K562 (cell line): ENCODE measurements around the gene AHI1. TPM values are rescaled to one million over a fixed set of nuclear protein-coding genes. Genes with fewer than 3 reads are reported as not detected.

ENCODE experiments used
- ATAC-seq: fragments of 200-7000 bp; cut with Tn5 transposase; 3 replicates; pipeline ENCODE4 v1.9.1; 2020; ENCODE audit warnings: moderate library complexity
- BruUV-seq: library from RNA; stranded (reverse); fragments of 400-500 nt; replicated peaks from 2 replicates; lab custom pipeline; 2021; lab: Mats Ljungman, UMichigan
- CTCF ChIA-PET: fragments of 300-600 bp; formaldehyde crosslinking; extraction: SDS; loops from one replicate; lab custom pipeline; 2021; ENCODE audit warnings: low intra/inter-chr PET ratio; lab: Yijun Ruan, JAX
- POLR2A ChIA-PET: fragments of 300-600, 350-650 bp; sonication (Branson Sonifier 250); formaldehyde crosslinking; extraction: SDS; loops from one replicate; lab custom pipeline; 2021; ENCODE audit warnings: antibody characterized with exemption, inconsistent platforms; lab: Yijun Ruan, JAX
- DNase-seq, 4 experiments: peaks; one replicate each; pipeline versions ENCODE4 v3.0.0 to v3.0.0-alpha.2; 2011 to 2018; ENCODE audit warnings: low spot score in 3 of 4, mixed read lengths in 3 of 4; ENCODE audit errors: extremely low read depth in 1 of 4
- FAIRE-seq: peaks from 2 replicates; lab custom pipeline; 2011; peaks lifted over from hg19 to GRCh38; lab: Jason Lieb, UNC
- H2AFZ ChIP-seq: 2 replicates; pipeline ENCODE4 v1.6.0; 2011; ENCODE audit warnings: low read depth, low read length, control low read depth, inconsistent platforms
- H3K27ac ChIP-seq: fragments of 200-600 bp; 3 replicates; pipeline ENCODE4 v1.8.0; 2011; ENCODE audit warnings: low read depth, mild to moderate bottlenecking, control low read depth, inconsistent platforms, low read length, moderate library complexity, mixed read lengths; ENCODE audit errors: extremely low read depth
- H3K27me3 ChIP-seq, 2 experiments: fragments of 300-600 bp in 1 of 2; 2 replicates in 1 of 2; 3 replicates in 1 of 2; pipeline versions ENCODE4 v1.6.0 to v1.8.0; 2011; ENCODE audit warnings: inconsistent platforms in 2 of 2, low read length in 2 of 2, mild to moderate bottlenecking in 1 of 2, mixed read lengths in 1 of 2, moderate library complexity in 1 of 2; ENCODE audit not compliant: control insufficient read depth in 2 of 2, insufficient read depth in 2 of 2
- H3K36me3 ChIP-seq: fragments of 300-600 bp; 3 replicates; pipeline ENCODE4 v1.8.0; 2011; ENCODE audit warnings: mild to moderate bottlenecking, low read length, inconsistent platforms; ENCODE audit not compliant: control insufficient read depth, insufficient read depth
- H3K4me1 ChIP-seq, 2 experiments: fragments of 200-600 bp in 1 of 2; replicated peaks in 1 of 2; 2 replicates in 1 of 2; 3 replicates in 1 of 2; pipeline versions ENCODE4 v1.5.1 to v1.8.0; 2011; ENCODE audit warnings: inconsistent platforms in 2 of 2, low read length in 2 of 2, mild to moderate bottlenecking in 1 of 2, mixed read lengths in 1 of 2, moderate library complexity in 1 of 2; ENCODE audit not compliant: control insufficient read depth in 2 of 2, insufficient read depth in 2 of 2
- H3K4me2 ChIP-seq: 2 replicates; pipeline ENCODE4 v1.6.1; 2011; ENCODE audit warnings: low read length, control low read depth, inconsistent platforms, mixed read lengths; ENCODE audit not compliant: insufficient read depth
- H3K4me3 ChIP-seq: fragments of 200-600 bp; sonication (generic), shearing (Covaris generic); 2 replicates; pipeline ENCODE4 v1.5.1; 2016; ENCODE audit warnings: control low read depth, inconsistent platforms
- H3K79me2 ChIP-seq: fragments of 200-600 bp; 3 replicates; pipeline ENCODE4 v1.8.0; 2011; ENCODE audit warnings: low read length, inconsistent platforms; ENCODE audit not compliant: control insufficient read depth, insufficient read depth
- H3K9ac ChIP-seq, 2 experiments: 2 replicates each; pipeline versions ENCODE4 v1.6.0 to v1.6.1; 2011; ENCODE audit warnings: low read depth in 2 of 2, low read length in 2 of 2, control low read depth in 1 of 2, inconsistent platforms in 1 of 2, mild to moderate bottlenecking in 1 of 2, mixed read lengths in 1 of 2; ENCODE audit not compliant: insufficient read depth in 1 of 2
- H3K9me1 ChIP-seq: one replicate; pipeline ENCODE4 v1.6.0; 2011; ENCODE audit warnings: inconsistent platforms, mild to moderate bottlenecking, low read length, moderate library complexity; ENCODE audit not compliant: control insufficient read depth, insufficient read depth
- H3K9me3 ChIP-seq: replicated peaks from 2 replicates; pipeline ENCODE4 v1.5.1; 2011; ENCODE audit warnings: low read depth, low read length, inconsistent platforms; ENCODE audit not compliant: control insufficient read depth, insufficient read depth
- H4K20me1 ChIP-seq: replicated peaks from 2 replicates; pipeline ENCODE4 v1.6.1; 2011; ENCODE audit warnings: low read length, inconsistent platforms, mixed read lengths; ENCODE audit not compliant: control insufficient read depth, insufficient read depth
- ETS2 ChIP-seq: IDR thresholded peaks from 2 replicates; pipeline ENCODE4 v1.6.1; 2016; ENCODE audit warnings: borderline replicate concordance, missing genetic modification characterization, mild to moderate bottlenecking, moderate library complexity, missing compliant biosample characterization; ENCODE audit not compliant: poor library complexity, severe bottlenecking
- GTF2E2 ChIP-seq: fragments of 200-800 bp; sonication (Bioruptor generic); IDR thresholded peaks from 2 replicates; pipeline ENCODE4 v1.6.1; 2016; ENCODE audit warnings: missing genetic modification characterization, missing compliant biosample characterization
- KLF13 ChIP-seq: fragments of 450-650 bp; IDR thresholded peaks from 2 replicates; pipeline ENCODE4 v1.6.1; 2016; ENCODE audit warnings: missing genetic modification characterization, low read depth, mild to moderate bottlenecking, missing compliant biosample characterization, moderate library complexity, borderline replicate concordance
- MITF ChIP-seq: IDR thresholded peaks from 2 replicates; pipeline ENCODE4 v1.6.1; 2014; ENCODE audit warnings: antibody characterized with exemption
- NR2C1 ChIP-seq, 2 experiments: fragments of 450-650 bp; IDR thresholded peaks; 2 replicates each; pipeline ENCODE4 v1.6.1; 2017; ENCODE audit warnings: mild to moderate bottlenecking in 2 of 2, antibody characterized with exemption in 1 of 2, inconsistent platforms in 1 of 2, missing compliant biosample characterization in 1 of 2, missing genetic modification characterization in 1 of 2
- POLR3A ChIP-seq: IDR thresholded peaks from 2 replicates; pipeline ENCODE4 v1.6.1; 2011; ENCODE audit warnings: borderline replicate concordance, mild to moderate bottlenecking, moderate library complexity; ENCODE audit not compliant: insufficient read length, insufficient read depth; ENCODE audit errors: extremely low read depth
- POU5F1 ChIP-seq: fragments of 150-350 bp; IDR thresholded peaks from 2 replicates; pipeline ENCODE4 v1.6.1; 2014; ENCODE audit warnings: borderline replicate concordance, low read length, low read depth, mild to moderate bottlenecking; ENCODE audit not compliant: partially characterized antibody
- TCF15 ChIP-seq: fragments of 250-450 bp; sonication (Bioruptor Pico); IDR thresholded peaks from 2 replicates; pipeline ENCODE4 v1.8.0; 2022; ENCODE audit warnings: moderate library complexity, mild to moderate bottlenecking, inconsistent platforms
- TOE1 ChIP-seq, 2 experiments: fragments of 450-650 bp in 1 of 2; sonication (generic) in 1 of 2; formaldehyde crosslinking in 1 of 2; IDR thresholded peaks; 2 replicates each; pipeline versions ENCODE4 v1.7.1 to v1.8.0; 2016 to 2022; ENCODE audit warnings: borderline replicate concordance in 2 of 2, mild to moderate bottlenecking in 2 of 2, antibody characterized with exemption in 1 of 2, inconsistent platforms in 1 of 2, low read depth in 1 of 2, missing genetic modification reagents in 1 of 2, moderate library complexity in 1 of 2
- XRCC4 ChIP-seq: IDR thresholded peaks from one replicate; pipeline ENCODE4 v1.6.1; 2011; ENCODE audit not compliant: insufficient read depth, insufficient read length; ENCODE audit errors: extremely low read depth
- ZNF217 ChIP-seq: sonication (generic); formaldehyde crosslinking; IDR thresholded peaks from 2 replicates; pipeline ENCODE4 v1.8.0; 2022; ENCODE audit warnings: mild to moderate bottlenecking, missing genetic modification reagents
- ZNF785 ChIP-seq: fragments of 250-450 bp; sonication (Bioruptor Pico); IDR thresholded peaks from 2 replicates; pipeline ENCODE4 v1.4.0; 2020; ENCODE audit warnings: mild to moderate bottlenecking
- WGBS: fragments of 100-300 bp; shearing (Covaris generic); methylation state at CpG from one replicate; pipeline ENCODE4 v1.1.6; 2016; ENCODE audit warnings: low coverage, mixed read lengths; ENCODE audit not compliant: insufficient coverage; ENCODE audit errors: missing lambda C conversion rate; 5-methylcytosine and 5-hydroxymethylcytosine counted together
- in situ Hi-C: fragments of 300-500 bp; cut with MboI; formaldehyde crosslinking; loops from 4 replicates; pipeline ENCODE4 v1.15.0; 2018; ENCODE audit warnings: inconsistent platforms, mixed read lengths
- intact Hi-C: fragments of 100-400 bp; cut with micrococcal nuclease; formaldehyde crosslinking; loops from 2 replicates; pipeline ENCODE4 v1.14.2; 2022
- polyA plus RNA-seq, 8 experiments: library from polyadenylated mRNA; depleted of rRNA in 4 of 8; stranded (reverse) in 5 of 8; unstranded in 3 of 8; fragments of >200 nt; fragmentation: Nextera tagmentation in 2 of 8; fragmentation: Illumina TruSeq in 1 of 8; extraction: Ambion mirVana in 2 of 8; extraction: Trizol in 1 of 8; gene quantifications; 2 replicates each; pipeline versions ENCODE4 v1.2.1 to v1.2.3, GENCODE V29; 2011 to 2014; ENCODE audit warnings: inconsistent platforms in 1 of 8, missing spikeins in 1 of 8
- total RNA-seq, 7 experiments: library from RNA; depleted of rRNA in 6 of 7; stranded (reverse); fragments of >200 nt in 6 of 7; fragmentation: Illumina TruSeq in 2 of 7; extraction: Trizol in 2 of 7; gene quantifications; 2 replicates each; pipeline versions ENCODE4 v1.2.1 to v1.2.3, GENCODE V29; 2011 to 2021; ENCODE audit warnings: low replicate concordance in 1 of 7
- TF ChIP-seq, protein P1 (sequence below), 2 experiments: fragments of 450-650 bp; IDR thresholded peaks; 2 replicates each; pipeline ENCODE4 v1.6.1; 2018; ENCODE audit warnings: mild to moderate bottlenecking in 2 of 2, low read depth in 1 of 2; ENCODE audit not compliant: partially characterized antibody in 2 of 2

AHI1 gene
- total and polyA plus RNA-seq, 9 of the 15 experiments (the other 6 are each of a cell fraction or from before 2014, with no cell fraction given), result 24.7 to 54.9 (median 32.2) TPM

DNA sequence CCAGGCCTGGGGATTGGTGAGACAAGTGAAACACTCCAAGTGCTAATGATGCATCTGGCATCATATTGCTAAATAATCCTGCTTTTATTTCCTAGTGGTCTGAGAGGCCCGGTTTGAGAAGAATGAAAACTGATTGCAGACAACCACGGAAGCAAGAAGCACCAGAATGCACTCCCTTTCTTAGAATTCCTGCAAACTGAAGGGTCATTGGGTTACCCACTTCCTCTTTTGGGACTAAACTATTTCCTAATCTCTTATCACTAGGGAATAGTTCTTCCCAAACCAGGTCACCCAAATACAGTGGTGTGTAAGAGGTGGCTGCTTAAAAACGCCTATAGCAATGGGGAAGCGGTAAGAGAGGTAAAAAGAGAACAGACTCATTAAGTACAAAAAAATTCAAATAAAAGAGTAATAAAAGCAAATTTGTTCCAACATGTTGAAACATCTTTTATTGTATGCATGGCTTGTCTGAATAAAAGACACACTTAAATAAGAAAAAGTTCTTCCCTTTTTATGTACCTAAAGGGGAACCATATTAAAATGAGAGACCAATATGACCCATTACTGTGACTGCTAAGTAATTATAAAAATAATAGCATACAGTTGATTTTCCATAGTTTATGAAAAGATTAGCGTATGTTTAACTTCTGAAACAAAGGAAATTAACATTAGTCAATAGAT is 190.7 kb downstream of the AHI1 start:
- ATAC-seq (peak; percentile 56), DNase-seq (peak in 2 of 4 experiments; percentile 57 to 85), FAIRE-seq (peak; percentile 76)
- 8% methylated on average over 5 of the region's 5 CpGs for WGBS
- H3K4me2 ChIP-seq, result peak overlapping the region; percentile 24; the same call in 1 of the 2 replicates
- H3K36me3 ChIP-seq, result peaks cover 10% of the 10 kb centered on the region; the same call in 2 of the 3 replicates
- 0 out of 2 replicates have a peak overlapping the region, but pooled peaks have one; percentile 56 for H2AFZ ChIP-seq
- POLR2A ChIA-PET, result interaction anchor here (0.7 to 1.2 kb wide), 2 partner anchors 14 to 16 kb away, joined by 3 to 5 read pairs; no protein-coding TSS in a partner anchor
- H3K27me3 ChIP-seq, result no peaks in the 10 kb centered on the region
- no peak overlapping the region for H3K4me3 ChIP-seq
- intact Hi-C loops, result loop anchor here (1.0 to 5.0 kb wide), 2 partner anchors 16 to 115 kb away; no protein-coding TSS in a partner anchor
- CTCF ChIA-PET, result no interaction called here
- no peak overlapping the region; a peak in 1 of 4 replicates for H3K9ac ChIP-seq
- peak overlapping the region; percentile 57; the same call in 2 of the 3 replicates for H3K27ac ChIP-seq
- H3K4me1 ChIP-seq, result peaks cover 16 to 49% of the 10 kb centered on the region in 2 experiments
- in situ Hi-C loops, result no loop called here
- H3K79me2 ChIP-seq, result no peaks in the 10 kb centered on the region
- no TSS peak for BruUV-seq
- no peaks in the 10 kb centered on the region for H3K9me1 ChIP-seq
- H4K20me1 ChIP-seq, result no peaks in the 10 kb centered on the region
- peaks cover 3% of the 10 kb centered on the region; the same call in 1 of the 2 replicates for H3K9me3 ChIP-seq
- TF ChIP-seq TCF15 (CRISPR knock-in tag) (no peak), KLF13 (tag) (no peak), ETS2 (tag) (no peak), MITF (no peak), XRCC4 (no peak), NR2C1 (IDR thresholded peaks at IDR 0.05) (0 out of 2 replicates have a peak, but pooled peaks have one; percentile 10), NR2C1 (tag; IDR thresholded peaks at IDR 0.05) (peak; percentile 58), GTF2E2 (peak; percentile 35; the same call in 1 of the 2 replicates), TOE1 (IDR thresholded peaks at IDR 0.05; ENCODE audit: borderline replicate concordance) (no peak), TOE1 (CRISPR knock-in tag; IDR thresholded peaks at IDR 0.05; ENCODE audit: borderline replicate concordance, low read depth) (no peak), ZNF785 (CRISPR knock-in tag) (no peak), ZNF217 (CRISPR knock-in tag) (no peak), POLR3A (no peak), POU5F1 (no peak)
- TF ChIP-seq, protein P1, sequence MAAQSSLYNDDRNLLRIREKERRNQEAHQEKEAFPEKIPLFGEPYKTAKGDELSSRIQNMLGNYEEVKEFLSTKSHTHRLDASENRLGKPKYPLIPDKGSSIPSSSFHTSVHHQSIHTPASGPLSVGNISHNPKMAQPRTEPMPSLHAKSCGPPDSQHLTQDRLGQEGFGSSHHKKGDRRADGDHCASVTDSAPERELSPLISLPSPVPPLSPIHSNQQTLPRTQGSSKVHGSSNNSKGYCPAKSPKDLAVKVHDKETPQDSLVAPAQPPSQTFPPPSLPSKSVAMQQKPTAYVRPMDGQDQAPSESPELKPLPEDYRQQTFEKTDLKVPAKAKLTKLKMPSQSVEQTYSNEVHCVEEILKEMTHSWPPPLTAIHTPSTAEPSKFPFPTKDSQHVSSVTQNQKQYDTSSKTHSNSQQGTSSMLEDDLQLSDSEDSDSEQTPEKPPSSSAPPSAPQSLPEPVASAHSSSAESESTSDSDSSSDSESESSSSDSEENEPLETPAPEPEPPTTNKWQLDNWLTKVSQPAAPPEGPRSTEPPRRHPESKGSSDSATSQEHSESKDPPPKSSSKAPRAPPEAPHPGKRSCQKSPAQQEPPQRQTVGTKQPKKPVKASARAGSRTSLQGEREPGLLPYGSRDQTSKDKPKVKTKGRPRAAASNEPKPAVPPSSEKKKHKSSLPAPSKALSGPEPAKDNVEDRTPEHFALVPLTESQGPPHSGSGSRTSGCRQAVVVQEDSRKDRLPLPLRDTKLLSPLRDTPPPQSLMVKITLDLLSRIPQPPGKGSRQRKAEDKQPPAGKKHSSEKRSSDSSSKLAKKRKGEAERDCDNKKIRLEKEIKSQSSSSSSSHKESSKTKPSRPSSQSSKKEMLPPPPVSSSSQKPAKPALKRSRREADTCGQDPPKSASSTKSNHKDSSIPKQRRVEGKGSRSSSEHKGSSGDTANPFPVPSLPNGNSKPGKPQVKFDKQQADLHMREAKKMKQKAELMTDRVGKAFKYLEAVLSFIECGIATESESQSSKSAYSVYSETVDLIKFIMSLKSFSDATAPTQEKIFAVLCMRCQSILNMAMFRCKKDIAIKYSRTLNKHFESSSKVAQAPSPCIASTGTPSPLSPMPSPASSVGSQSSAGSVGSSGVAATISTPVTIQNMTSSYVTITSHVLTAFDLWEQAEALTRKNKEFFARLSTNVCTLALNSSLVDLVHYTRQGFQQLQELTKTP (IDR thresholded peaks at IDR 0.05; ENCODE audit: low read depth in 1 of 2, partially characterized antibody in 2 of 2), result peak in 1 of 2 experiments; percentile 62
